GM19351 (cell line): ENCODE results near the gene SLC7A11.
A peak's percentile ranks its signal among the peaks of the same experiment; 100 is the strongest.

Experiments
- ATAC-seq: cut with Tn5 transposase; IDR thresholded peaks from one replicate; pipeline ENCODE4 v1.9.1; 2021; ENCODE audit warnings: mild to moderate bottlenecking, moderate library complexity; ENCODE audit not compliant: unreplicated experiment

Gene SLC7A11

GRCh38 chr4:138242076-138242833 is at the start of gene SLC7A11:
Gene SLC7A11 (minus strand): TSS chr4:138242349. CDS start chr4:138242069, 280 bp downstream.
- ATAC-seq, result peak; percentile 97

DNA sequence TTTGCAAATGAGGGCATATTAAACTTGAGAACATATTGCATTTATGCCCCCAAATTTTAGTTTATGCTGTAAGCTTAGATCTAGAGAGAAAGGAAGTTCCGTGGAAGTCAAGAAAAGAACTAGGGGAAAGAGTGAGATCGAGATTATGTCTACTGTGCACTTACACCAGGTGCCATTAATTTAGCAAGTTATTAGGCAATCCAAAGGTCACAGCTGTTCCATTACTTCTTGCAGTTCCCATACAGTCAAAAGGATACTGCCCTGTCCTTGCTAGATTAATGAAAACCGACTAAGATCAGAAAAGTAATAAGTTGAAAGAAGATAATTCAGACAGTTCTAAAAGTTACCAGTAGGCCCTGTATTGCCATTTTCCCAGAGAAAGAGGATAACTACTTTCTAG is 49.3 kb upstream of the SLC7A11 start:
- ATAC-seq, result no peak

- no peak for ATAC-seq
These were observed 48.7 kb upstream of the SLC7A11 start for GRCh38 chr4:138290805-138291204.

DNA sequence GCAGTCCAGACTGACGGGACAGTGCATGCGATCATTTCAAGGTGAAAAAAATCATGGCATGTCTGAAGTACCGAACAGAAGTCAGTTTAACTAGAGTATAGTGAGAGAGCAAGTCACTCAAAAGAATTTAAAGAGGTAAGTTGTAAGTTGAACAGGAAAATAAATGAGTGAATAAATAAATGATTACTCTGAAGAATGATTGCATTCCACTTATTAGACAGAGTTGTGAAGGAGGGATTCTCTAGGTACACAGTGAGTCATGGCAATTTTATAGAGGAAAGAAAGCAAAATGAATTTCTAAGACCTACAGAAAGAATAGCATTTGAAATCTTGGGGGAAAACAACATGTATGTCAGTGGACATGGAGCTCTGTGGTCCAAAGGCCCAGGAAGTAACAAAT is 37.1 kb upstream of the SLC7A11 start:
- ATAC-seq, result no peak

- no peak for ATAC-seq
These were observed 35.0 kb upstream of the SLC7A11 start for GRCh38 chr4:138277133-138277532.

GRCh38 chr4:138275963-138276621 is 33.9 kb upstream of the SLC7A11 start:
- ATAC-seq, result no peak

DNA sequence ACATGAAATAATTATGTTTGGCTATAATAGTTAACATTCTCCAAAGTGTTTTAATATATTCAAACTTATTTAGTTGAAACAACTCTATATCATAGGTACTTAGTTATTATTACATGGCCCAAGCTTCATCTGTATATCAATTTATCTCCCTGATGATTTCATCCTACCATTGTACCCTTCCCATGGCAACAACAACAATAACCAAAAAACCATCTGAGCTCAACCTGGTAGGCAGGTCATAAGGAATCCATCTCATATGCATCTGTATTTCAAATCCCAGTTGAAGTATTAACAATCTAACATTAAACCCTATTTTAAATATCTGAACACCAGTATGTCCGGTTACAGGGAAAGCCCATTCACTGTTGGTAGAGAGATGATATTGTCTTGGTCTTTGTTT is 33.1 kb upstream of the SLC7A11 start:
- no peak for ATAC-seq

DNA sequence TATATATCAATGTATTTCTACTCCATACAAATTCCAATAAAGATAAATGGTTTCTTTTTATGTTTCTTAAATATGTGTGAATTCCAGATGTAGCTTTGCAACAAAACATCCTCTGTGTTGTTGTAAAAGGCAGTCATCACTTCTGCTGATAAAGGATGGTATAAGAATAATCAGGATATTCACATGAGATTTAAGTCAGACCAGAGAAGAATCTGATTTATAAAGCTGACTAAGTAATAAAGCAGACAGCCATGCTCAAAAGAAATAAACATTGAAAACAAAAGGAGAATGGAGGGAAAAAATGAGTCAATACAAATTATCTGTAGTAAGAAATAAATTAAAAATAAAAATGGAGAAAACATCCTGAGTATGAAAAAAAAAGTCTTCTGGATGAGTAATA is 27.0 kb upstream of the SLC7A11 start:
- no peak for ATAC-seq

DNA sequence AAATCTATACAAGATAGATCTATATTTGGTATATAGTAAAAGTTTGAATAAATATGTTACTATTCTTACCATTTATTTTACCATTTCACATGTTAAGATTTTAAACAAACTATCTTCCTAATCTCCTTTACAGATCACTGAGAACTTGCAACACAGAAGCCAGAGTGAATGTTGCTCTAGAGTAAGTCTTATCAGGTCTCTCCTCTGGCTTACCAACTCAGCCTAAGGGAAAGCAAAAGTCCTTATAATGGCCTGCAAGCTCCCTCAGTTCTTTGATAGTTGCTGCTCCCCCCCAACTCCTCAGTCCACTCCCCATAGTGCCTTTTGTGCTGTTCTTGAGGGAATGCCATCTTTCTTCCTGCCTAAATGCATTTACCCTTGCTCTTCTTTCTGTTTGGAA is 25.7 kb upstream of the SLC7A11 start:
- no peak for ATAC-seq

DNA sequence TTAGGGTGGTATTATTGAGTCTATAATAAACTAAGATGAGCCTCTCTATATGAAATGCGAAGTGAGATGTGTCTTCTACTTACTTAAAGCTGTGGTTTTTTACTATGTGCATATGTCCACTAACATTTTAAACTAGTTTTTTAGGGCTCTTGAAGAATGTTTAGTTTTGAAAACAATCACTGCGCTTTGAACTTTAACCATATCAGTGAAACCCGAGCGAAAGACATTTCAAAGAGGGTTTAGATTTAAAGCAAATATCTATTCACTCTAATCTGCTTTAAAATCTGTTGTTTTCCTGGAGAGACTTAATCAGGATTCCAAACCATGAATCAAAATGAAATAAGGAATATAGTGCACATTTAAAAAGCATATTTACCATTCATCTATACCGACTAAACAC is 24.8 kb upstream of the SLC7A11 start:
- ATAC-seq, result no peak

GRCh38 chr4:138263247-138263816 is 21.2 kb upstream of the SLC7A11 start:
- ATAC-seq, result no peak

DNA sequence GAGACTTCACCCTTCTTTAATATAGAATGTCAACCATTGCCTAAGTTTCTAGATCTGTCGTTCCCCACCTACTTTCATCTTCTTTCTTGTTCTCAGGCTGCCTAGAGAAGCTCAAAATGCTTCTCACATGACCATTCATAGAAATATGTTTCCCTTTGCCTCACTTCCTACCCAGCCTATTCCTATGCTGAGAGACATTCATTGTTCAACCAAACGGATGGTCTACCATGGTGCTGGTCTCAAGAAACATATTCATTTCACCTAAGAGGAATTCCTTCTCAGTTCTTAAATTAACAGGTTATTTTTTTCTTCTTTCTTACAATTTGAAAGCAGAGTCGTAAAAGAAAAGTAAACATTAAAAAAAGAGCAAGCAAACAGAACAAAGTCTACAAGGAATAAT is 20.3 kb upstream of the SLC7A11 start:
- no peak for ATAC-seq

DNA sequence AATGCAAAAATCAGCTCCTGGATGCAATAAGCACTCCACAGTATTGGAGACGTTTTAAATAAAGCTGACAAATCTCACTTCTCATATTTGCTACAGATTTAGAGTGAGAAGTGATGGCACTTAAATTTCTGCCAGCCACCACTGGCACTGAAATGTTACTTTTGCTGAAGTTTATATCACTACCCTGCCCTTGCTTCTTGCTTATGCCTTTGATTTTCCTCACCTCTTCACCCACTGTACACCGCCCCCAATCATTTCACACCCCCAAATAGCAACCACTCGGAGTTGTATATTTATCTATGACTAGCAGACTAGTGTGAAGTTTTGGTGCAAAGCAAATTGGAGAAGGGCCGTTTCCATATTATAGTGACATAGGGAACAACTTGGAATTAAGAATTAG is 19.9 kb upstream of the SLC7A11 start:
- ATAC-seq, result no peak

DNA sequence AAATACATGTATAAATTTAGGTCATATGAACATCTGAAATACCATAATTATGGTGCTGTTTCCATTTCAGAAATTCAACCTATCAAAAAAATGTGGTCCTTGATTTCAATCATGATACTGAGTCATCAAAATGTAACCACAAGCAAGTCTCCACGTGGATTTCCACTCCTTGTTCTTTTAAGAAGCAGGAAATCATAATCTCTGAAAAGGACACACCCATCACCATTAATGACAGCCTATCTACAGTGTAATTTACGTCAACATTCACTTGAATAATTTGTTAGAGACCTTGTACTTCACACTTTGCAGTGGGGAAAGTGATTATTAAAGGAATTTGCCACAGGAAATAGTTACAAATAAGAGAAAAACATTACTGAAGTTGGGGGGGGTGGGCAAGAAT is 17.7 kb upstream of the SLC7A11 start:
- ATAC-seq, result no peak

GRCh38 chr4:138259271-138259670 is 17.1 kb upstream of the SLC7A11 start:
- ATAC-seq, result no peak

DNA sequence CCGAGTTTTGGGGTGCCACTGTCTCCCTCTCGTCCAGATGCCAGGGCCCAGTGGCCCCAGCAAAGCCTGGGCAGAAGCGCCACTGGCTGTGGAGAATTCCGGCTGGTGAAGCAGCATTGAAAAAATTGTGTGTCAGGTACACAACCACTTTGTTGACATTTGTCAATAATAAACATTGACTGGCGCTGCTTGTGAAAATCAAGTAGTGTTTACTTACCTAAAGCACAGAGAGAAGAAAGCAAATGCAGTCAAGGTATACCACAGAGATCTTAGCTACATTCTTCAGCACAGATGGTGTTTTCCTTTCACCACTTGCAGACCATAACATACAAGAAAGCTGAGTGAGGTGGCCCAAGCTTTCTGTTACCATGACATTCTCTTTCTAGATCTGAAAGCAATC is 14.5 kb upstream of the SLC7A11 start:
- no peak for ATAC-seq

DNA sequence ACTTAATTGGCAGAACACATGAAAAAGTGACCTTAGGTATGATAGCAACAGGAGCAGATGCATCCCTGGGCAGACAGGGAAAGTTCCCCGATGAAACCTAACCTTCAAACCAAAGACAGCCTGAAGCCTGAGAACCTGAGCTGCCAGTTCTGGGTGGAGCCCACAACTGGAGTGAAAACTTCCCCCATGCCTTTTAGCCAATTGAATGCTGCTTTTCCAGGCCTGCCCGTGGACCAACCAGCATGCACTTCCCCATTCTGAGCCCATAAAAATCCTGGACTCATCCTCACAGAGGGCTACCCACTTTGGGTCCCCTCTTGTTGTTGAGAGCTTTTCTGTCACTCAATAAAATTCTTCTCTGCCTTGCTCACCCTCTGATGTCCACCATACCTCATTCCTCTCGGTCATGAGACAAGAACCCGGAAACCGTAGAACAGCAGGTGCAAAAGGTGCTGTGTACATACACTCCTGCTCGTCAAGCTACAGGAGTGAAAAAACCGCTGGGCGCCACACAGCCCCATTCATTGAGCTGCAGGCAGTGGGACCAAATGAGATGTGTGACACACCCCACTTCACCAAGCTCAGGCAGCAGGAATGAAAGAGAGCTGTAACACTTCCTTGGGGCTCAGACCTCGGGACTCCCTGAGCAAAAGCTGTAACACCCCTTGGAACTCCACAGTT is 13.9 kb upstream of the SLC7A11 start:
- no peak for ATAC-seq

GRCh38 chr4:138252551-138252950 is 10.4 kb upstream of the SLC7A11 start:
- ATAC-seq, result no peak

- no peak for ATAC-seq
These were observed 9.8 kb upstream of the SLC7A11 start for GRCh38 chr4:138251938-138252337.

GRCh38 chr4:138249132-138249531 is 7.0 kb upstream of the SLC7A11 start:
- no peak for ATAC-seq

- ATAC-seq, result no peak
These were observed 5.9 kb upstream of the SLC7A11 start for GRCh38 chr4:138248058-138248457.

- ATAC-seq, result no peak
These were observed 5.5 kb upstream of the SLC7A11 start for GRCh38 chr4:138247643-138248042.
